OCI-LY7 (cell line): ENCODE results near the gene LRP4.

Experiments
- CTCF ChIP-seq: fragments of 200-600 bp; sonication (generic); conservative IDR thresholded peaks from 2 replicates; pipeline ENCODE4 v1.5.1; 2014; ENCODE audit warnings: mild to moderate bottlenecking, antibody characterized with exemption, low read length, moderate library complexity, mixed read lengths
- EZH2phosphoT487 ChIP-seq: fragments of 200-600 bp; sonication (generic); IDR thresholded peaks from 2 replicates; pipeline ENCODE4 v1.6.1; 2018; ENCODE audit warnings: low read depth, borderline replicate concordance, mild to moderate bottlenecking, mixed run types, antibody characterized with exemption, low read length, moderate library complexity, mixed read lengths

- TF ChIP-seq CTCF, result no peak
- no peak for TF ChIP-seq EZH2phosphoT487
Observed at GRCh38 chr11:46892838-46893237, 25.5 kb downstream of the LRP4 start.
